HepG2 (cell line): Measurements from ENCODE around the gene TAF3. TPM values are rescaled to one million over a fixed set of nuclear protein-coding genes. Genes with fewer than 3 reads are reported as not detected.

Source experiments
- ATAC-seq: fragments of 200-7000 bp; cut with Tn5 transposase; 3 replicates; pipeline ENCODE4 v1.9.1; 2020; ENCODE audit warnings: mild to moderate bottlenecking, moderate library complexity
- BruUV-seq: library from RNA; stranded (reverse); fragments of 400-500 nt; replicated peaks from 2 replicates; lab custom pipeline; 2021; lab: Mats Ljungman, UMichigan
- CTCF ChIA-PET: fragments of 300-600 bp; formaldehyde crosslinking; extraction: SDS; loops from one replicate; lab custom pipeline; 2021; ENCODE audit warnings: low total read pairs, inconsistent platforms, low intra/inter-chr PET ratio; lab: Yijun Ruan, JAX
- POLR2A ChIA-PET: fragments of 350-600 bp; sonication (Branson Sonifier 250); formaldehyde crosslinking; loops from one replicate; lab custom pipeline; 2020; ENCODE audit warnings: antibody characterized with exemption, inconsistent platforms; lab: Yijun Ruan, JAX
- DNase-seq: peaks from one replicate; pipeline ENCODE4 v3.0.0-alpha.2; 2015; ENCODE audit warnings: low spot score
- FAIRE-seq: peaks from 3 replicates; lab custom pipeline; 2011; peaks lifted over from hg19 to GRCh38; lab: Jason Lieb, UNC
- H2AFZ ChIP-seq: one replicate; pipeline ENCODE4 v1.6.1; 2011; ENCODE audit warnings: low read length, inconsistent platforms
- H3K27ac ChIP-seq: fragments of 300-600 bp; 3 replicates; pipeline ENCODE4 v1.8.0; 2011; ENCODE audit warnings: mixed run types, mild to moderate bottlenecking, mixed read lengths, low read length, inconsistent platforms; ENCODE audit not compliant: insufficient read depth; ENCODE audit errors: extremely low read length
- H3K27me3 ChIP-seq, 2 experiments: fragments of 200-600 bp in 1 of 2; 2 replicates in 1 of 2; 3 replicates in 1 of 2; pipeline versions ENCODE4 v1.6.0 to v1.8.0; 2011; ENCODE audit warnings: low read length in 2 of 2, mild to moderate bottlenecking in 2 of 2, moderate library complexity in 2 of 2, inconsistent platforms in 1 of 2; ENCODE audit not compliant: insufficient read depth in 2 of 2, control insufficient read depth in 1 of 2
- H3K36me3 ChIP-seq, 2 experiments: fragments of 200-600 bp in 1 of 2; replicated peaks in 1 of 2; 2 replicates in 1 of 2; 3 replicates in 1 of 2; pipeline versions ENCODE4 v1.5.1 to v1.8.0; 2011; ENCODE audit warnings: low read length in 2 of 2, inconsistent platforms in 1 of 2; ENCODE audit not compliant: insufficient read depth in 2 of 2, control insufficient read depth in 1 of 2
- H3K4me1 ChIP-seq: 2 replicates; pipeline ENCODE4 v1.5.1; 2012; ENCODE audit warnings: low read length, inconsistent platforms; ENCODE audit not compliant: insufficient read depth
- H3K4me2 ChIP-seq: 2 replicates; pipeline ENCODE4 v1.6.0; 2011; ENCODE audit warnings: low read depth, low read length, inconsistent platforms
- H3K4me3 ChIP-seq, 3 experiments: fragments of 200-600 bp in 1 of 3; sonication (generic), shearing (Covaris generic) in 1 of 3; replicated peaks in 1 of 3; 2 replicates each; pipeline ENCODE4 v1.5.1; 2011 to 2016; ENCODE audit warnings: low read length in 3 of 3, inconsistent platforms in 2 of 3, low read depth in 2 of 3, mild to moderate bottlenecking in 2 of 3, control low read depth in 1 of 3, mixed read lengths in 1 of 3; ENCODE audit not compliant: insufficient read depth in 1 of 3
- H3K79me2 ChIP-seq: one replicate; pipeline ENCODE4 v1.6.1; 2011; ENCODE audit warnings: low read length, inconsistent platforms; ENCODE audit not compliant: insufficient read depth
- H3K9ac ChIP-seq: 2 replicates; pipeline ENCODE4 v1.6.0; 2011; ENCODE audit warnings: mild to moderate bottlenecking, low read depth, low read length, inconsistent platforms; ENCODE audit not compliant: insufficient read depth
- H3K9me3 ChIP-seq: 2 replicates; pipeline ENCODE4 v1.5.1; 2012; ENCODE audit warnings: mild to moderate bottlenecking, low read length
- H4K20me1 ChIP-seq: 2 replicates; pipeline ENCODE4 v1.6.0; 2011; ENCODE audit warnings: inconsistent platforms, mild to moderate bottlenecking, low read length, moderate library complexity; ENCODE audit not compliant: insufficient read depth
- AHR ChIP-seq: IDR thresholded peaks from 2 replicates; pipeline ENCODE4 v1.6.1; 2018; ENCODE audit warnings: missing genetic modification reagents, missing compliant biosample characterization
- ATF7 ChIP-seq, 2 experiments: fragments of 450-650 bp in 1 of 2; sonication (generic) in 1 of 2; formaldehyde crosslinking in 1 of 2; IDR thresholded peaks; 2 replicates each; pipeline versions ENCODE4 v1.4.0 to v1.6.1; 2016 to 2020; ENCODE audit warnings: antibody characterized with exemption in 1 of 2, mild to moderate bottlenecking in 1 of 2, missing genetic modification reagents in 1 of 2
- BCL6 ChIP-seq: IDR thresholded peaks from 2 replicates; pipeline ENCODE4 v1.6.1; 2016; ENCODE audit warnings: missing genetic modification reagents, missing compliant biosample characterization
- CREB1 ChIP-seq, 2 experiments: fragments of 450-650 bp in 1 of 2; IDR thresholded peaks; 2 replicates each; pipeline ENCODE4 v1.6.1; 2016 to 2017; ENCODE audit warnings: control low read depth in 1 of 2, mild to moderate bottlenecking in 1 of 2, missing compliant biosample characterization in 1 of 2, missing genetic modification characterization in 1 of 2
- HOXA7 ChIP-seq: sonication (generic); formaldehyde crosslinking; IDR thresholded peaks from 2 replicates; pipeline ENCODE4 v1.8.1; 2022; ENCODE audit warnings: mild to moderate bottlenecking, missing genetic modification reagents, moderate library complexity
- MAFF ChIP-seq: IDR thresholded peaks from 2 replicates; pipeline ENCODE4 v1.6.1; 2011; ENCODE audit warnings: low read depth, low read length, improper control_type of control experiment
- MAFK ChIP-seq, 2 experiments: IDR thresholded peaks in 1 of 2; conservative IDR thresholded peaks in 1 of 2; 2 replicates each; pipeline ENCODE4 v1.6.1; 2011; ENCODE audit warnings: improper control_type of control experiment in 2 of 2, low read length in 2 of 2
- MTF2 ChIP-seq: sonication (generic); formaldehyde crosslinking; IDR thresholded peaks from 2 replicates; pipeline ENCODE4 v1.5.0; 2020; ENCODE audit warnings: missing genetic modification reagents, borderline replicate concordance
- MYNN ChIP-seq: sonication (generic); formaldehyde crosslinking; IDR thresholded peaks from 2 replicates; pipeline ENCODE4 v1.4.0; 2020; ENCODE audit warnings: mild to moderate bottlenecking, low read depth, missing genetic modification reagents
- SAP130 ChIP-seq: IDR thresholded peaks from 2 replicates; pipeline ENCODE4 v1.6.1; 2016; ENCODE audit warnings: low read depth
- ZBTB21 ChIP-seq: sonication (generic); formaldehyde crosslinking; IDR thresholded peaks from 2 replicates; pipeline ENCODE4 v1.4.0; 2020; ENCODE audit warnings: missing genetic modification reagents
- ZNF773 ChIP-seq: sonication (generic); formaldehyde crosslinking; IDR thresholded peaks from 2 replicates; pipeline ENCODE4 v1.4.0; 2020; ENCODE audit warnings: missing genetic modification reagents, borderline replicate concordance
- ZNF883 ChIP-seq: sonication (generic); formaldehyde crosslinking; IDR thresholded peaks from 2 replicates; pipeline ENCODE4 v1.5.1; 2020; ENCODE audit warnings: mild to moderate bottlenecking, missing genetic modification reagents; ENCODE audit errors: not compliant biosample characterization
- WGBS: methylation state at CpG from one replicate; pipeline ENCODE4 v1.1.6; 2017; ENCODE audit warnings: low lambda C conversion rate; 5-methylcytosine and 5-hydroxymethylcytosine counted together
- in situ Hi-C: cut with HindIII; loops from 2 replicates; pipeline ENCODE4 v1.10.0; 2017; ENCODE audit warnings: low pct_unique_long_range_greater_than_20kb; ENCODE audit not compliant: extremely low pct_ligation_motif_present
- intact Hi-C: fragments of 100-400 bp; cut with micrococcal nuclease; formaldehyde crosslinking; loops from one replicate; pipeline ENCODE4 v1.10.0; 2022; ENCODE audit not compliant: unreplicated experiment
- polyA plus RNA-seq, 8 experiments: library from polyadenylated mRNA; depleted of rRNA in 3 of 8; stranded (reverse) in 7 of 8; unstranded in 1 of 8; fragments of >200 nt; fragmentation: Illumina TruSeq in 4 of 8; extraction: Trizol in 4 of 8; gene quantifications; 2 replicates each; pipeline versions ENCODE4 v1.2.1 to v1.2.3, GENCODE V29; 2011 to 2016; ENCODE audit warnings: low read depth in 4 of 8, missing spikeins in 1 of 8, mixed read lengths in 1 of 8; ENCODE audit not compliant: insufficient read depth in 1 of 8
- total RNA-seq, 5 experiments: library from RNA; depleted of rRNA; stranded (reverse); fragments of >200 nt; fragmentation: Illumina TruSeq; extraction: Trizol; gene quantifications; 2 replicates each; pipeline ENCODE4 v1.2.3, GENCODE V29; 2016; ENCODE audit warnings: low read depth in 1 of 5
- TF ChIP-seq, protein P1 (sequence below): sonication (generic); formaldehyde crosslinking; IDR thresholded peaks from 2 replicates; pipeline ENCODE4 v1.5.1; 2020; ENCODE audit warnings: missing genetic modification reagents, mild to moderate bottlenecking, borderline replicate concordance
- TF ChIP-seq, protein P2 (sequence below): sonication (generic); formaldehyde crosslinking; IDR thresholded peaks from 2 replicates; pipeline ENCODE4 v1.8.1; 2022; ENCODE audit warnings: low read depth, mild to moderate bottlenecking, missing genetic modification reagents
- TF ChIP-seq, protein P3 (sequence below): sonication (generic); formaldehyde crosslinking; IDR thresholded peaks from 2 replicates; pipeline ENCODE4 v1.5.0; 2020; ENCODE audit warnings: missing genetic modification reagents
- TF ChIP-seq, protein P4 (sequence below): sonication (generic); formaldehyde crosslinking; IDR thresholded peaks from 2 replicates; pipeline ENCODE4 v1.4.0; 2020; ENCODE audit warnings: missing genetic modification reagents, borderline replicate concordance

Gene TAF3
- total and polyA plus RNA-seq, 2 of the 13 experiments (the other 11 are each of a cell fraction or from before 2014, with no cell fraction given), result 1.7 to 2.9 TPM

DNA sequence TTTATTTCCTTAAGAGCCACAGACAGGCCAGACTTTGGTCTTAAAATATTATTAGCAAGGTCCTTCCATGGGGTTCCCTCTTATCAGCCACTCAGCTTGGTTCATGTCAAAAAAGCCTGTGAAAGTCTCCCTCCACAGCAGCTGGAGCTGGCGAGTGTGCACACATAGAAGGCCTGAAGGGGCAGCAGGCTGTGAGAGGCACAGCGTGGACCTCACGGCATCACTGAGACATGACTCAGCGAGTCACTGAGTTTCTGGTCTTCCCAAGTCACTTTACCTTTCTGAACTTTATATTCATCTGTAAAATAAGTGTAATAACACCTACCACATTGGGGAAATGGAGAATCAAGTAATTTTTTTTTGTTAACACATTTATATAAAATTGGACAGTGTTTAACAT is 8.7 kb downstream of the TAF3 start (continued):
- TF ChIP-seq MYNN (no peak), MTF2 (CRISPR knock-in tag) (no peak), ZBTB21 (no peak)
- TF ChIP-seq, protein P1, sequence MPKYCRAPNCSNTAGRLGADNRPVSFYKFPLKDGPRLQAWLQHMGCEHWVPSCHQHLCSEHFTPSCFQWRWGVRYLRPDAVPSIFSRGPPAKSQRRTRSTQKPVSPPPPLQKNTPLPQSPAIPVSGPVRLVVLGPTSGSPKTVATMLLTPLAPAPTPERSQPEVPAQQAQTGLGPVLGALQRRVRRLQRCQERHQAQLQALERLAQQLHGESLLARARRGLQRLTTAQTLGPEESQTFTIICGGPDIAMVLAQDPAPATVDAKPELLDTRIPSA, result no peak

DNA sequence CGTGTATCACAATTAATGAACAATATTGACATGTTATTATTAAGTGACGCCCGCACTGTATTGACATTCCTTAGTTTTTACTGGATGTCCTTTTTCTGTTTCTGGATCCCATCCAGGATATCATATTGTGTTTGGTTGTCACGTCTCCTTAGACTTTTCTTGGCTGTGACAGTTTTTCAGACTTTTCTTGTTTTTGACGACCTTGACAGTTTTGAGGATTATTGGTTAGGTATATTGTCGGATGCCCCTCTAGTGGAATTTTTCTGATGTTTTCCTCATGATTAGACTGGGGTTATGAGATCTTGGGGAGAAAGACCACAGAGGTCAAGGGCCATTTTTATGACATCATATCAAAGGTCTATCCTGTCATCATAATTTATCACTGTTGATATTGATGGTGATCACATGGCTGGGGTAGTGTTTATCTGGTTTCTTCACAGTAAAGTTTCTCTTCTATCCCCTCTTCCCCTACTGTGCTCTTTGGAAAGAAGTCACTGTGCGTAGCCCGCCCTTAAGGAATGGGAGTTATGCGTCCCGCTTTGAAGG is 11.1 kb downstream of the TAF3 start:
- FAIRE-seq, result no peak
- no TSS peak for BruUV-seq
- no peak for TF ChIP-seq SAP130
- TF ChIP-seq, protein P2, sequence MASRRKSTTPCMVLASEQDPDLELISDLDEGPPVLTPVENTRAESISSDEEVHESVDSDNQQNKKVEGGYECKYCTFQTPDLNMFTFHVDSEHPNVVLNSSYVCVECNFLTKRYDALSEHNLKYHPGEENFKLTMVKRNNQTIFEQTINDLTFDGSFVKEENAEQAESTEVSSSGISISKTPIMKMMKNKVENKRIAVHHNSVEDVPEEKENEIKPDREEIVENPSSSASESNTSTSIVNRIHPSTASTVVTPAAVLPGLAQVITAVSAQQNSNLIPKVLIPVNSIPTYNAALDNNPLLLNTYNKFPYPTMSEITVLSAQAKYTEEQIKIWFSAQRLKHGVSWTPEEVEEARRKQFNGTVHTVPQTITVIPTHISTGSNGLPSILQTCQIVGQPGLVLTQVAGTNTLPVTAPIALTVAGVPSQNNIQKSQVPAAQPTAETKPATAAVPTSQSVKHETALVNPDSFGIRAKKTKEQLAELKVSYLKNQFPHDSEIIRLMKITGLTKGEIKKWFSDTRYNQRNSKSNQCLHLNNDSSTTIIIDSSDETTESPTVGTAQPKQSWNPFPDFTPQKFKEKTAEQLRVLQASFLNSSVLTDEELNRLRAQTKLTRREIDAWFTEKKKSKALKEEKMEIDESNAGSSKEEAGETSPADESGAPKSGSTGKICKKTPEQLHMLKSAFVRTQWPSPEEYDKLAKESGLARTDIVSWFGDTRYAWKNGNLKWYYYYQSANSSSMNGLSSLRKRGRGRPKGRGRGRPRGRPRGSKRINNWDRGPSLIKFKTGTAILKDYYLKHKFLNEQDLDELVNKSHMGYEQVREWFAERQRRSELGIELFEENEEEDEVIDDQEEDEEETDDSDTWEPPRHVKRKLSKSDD (CRISPR knock-in tag), result no peak
- TF ChIP-seq ZNF883 (CRISPR knock-in tag), result no peak
- peak; percentile 71 for TF ChIP-seq MAFF
- TF ChIP-seq HOXA7, result no peak
- TF ChIP-seq CREB1 (IDR thresholded peaks at IDR 0.05), result peak; percentile 49; the same call in 1 of the 2 replicates
- TF ChIP-seq CREB1 (CRISPR knock-in tag; IDR thresholded peaks at IDR 0.05), result no peak
- peak; percentile 75 to 86 for TF ChIP-seq MAFK (conservative IDR thresholded peaks at IDR 0.05 in 1 of 2, IDR thresholded peaks at IDR 0.05 in 1 of 2; ENCODE audit: low read length in 2 of 2)
- no peak for TF ChIP-seq ZNF773 (CRISPR knock-in tag)
- no peak for TF ChIP-seq AHR (CRISPR knock-in tag)
- peak; percentile 69 for TF ChIP-seq ATF7 (IDR thresholded peaks at IDR 0.05)
- TF ChIP-seq ATF7 (CRISPR knock-in tag; IDR thresholded peaks at IDR 0.05), result no peak
- TF ChIP-seq, protein P3, sequence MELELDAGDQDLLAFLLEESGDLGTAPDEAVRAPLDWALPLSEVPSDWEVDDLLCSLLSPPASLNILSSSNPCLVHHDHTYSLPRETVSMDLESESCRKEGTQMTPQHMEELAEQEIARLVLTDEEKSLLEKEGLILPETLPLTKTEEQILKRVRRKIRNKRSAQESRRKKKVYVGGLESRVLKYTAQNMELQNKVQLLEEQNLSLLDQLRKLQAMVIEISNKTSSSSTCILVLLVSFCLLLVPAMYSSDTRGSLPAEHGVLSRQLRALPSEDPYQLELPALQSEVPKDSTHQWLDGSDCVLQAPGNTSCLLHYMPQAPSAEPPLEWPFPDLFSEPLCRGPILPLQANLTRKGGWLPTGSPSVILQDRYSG (CRISPR knock-in tag), result no peak
- TF ChIP-seq, protein P4, sequence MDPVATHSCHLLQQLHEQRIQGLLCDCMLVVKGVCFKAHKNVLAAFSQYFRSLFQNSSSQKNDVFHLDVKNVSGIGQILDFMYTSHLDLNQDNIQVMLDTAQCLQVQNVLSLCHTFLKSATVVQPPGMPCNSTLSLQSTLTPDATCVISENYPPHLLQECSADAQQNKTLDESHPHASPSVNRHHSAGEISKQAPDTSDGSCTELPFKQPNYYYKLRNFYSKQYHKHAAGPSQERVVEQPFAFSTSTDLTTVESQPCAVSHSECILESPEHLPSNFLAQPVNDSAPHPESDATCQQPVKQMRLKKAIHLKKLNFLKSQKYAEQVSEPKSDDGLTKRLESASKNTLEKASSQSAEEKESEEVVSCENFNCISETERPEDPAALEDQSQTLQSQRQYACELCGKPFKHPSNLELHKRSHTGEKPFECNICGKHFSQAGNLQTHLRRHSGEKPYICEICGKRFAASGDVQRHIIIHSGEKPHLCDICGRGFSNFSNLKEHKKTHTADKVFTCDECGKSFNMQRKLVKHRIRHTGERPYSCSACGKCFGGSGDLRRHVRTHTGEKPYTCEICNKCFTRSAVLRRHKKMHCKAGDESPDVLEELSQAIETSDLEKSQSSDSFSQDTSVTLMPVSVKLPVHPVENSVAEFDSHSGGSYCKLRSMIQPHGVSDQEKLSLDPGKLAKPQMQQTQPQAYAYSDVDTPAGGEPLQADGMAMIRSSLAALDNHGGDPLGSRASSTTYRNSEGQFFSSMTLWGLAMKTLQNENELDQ (CRISPR knock-in tag), result no peak
- TF ChIP-seq BCL6 (CRISPR knock-in tag), result no peak

More for the DNA sequence above, 11.1 kb downstream of the TAF3 start:
- H3K27ac ChIP-seq, result no peak overlapping the region
- H3K9me3 ChIP-seq, result no peaks in the 10 kb centered on the region
- 97% methylated on average over 10 of the region's 10 CpGs for WGBS
- DNase-seq, result no peak
- no peak overlapping the region for H2AFZ ChIP-seq
- H3K36me3 ChIP-seq, result peaks cover 0 to 21% of the 10 kb centered on the region in 2 experiments; a peak in 3 of 5 replicates
- no peak for ATAC-seq
- H3K4me1 ChIP-seq, result no peaks in the 10 kb centered on the region
- ChIA-PET POLR2A (no interaction called here), CTCF (no interaction called here)
- H3K9ac ChIP-seq, result no peak overlapping the region
- H4K20me1 ChIP-seq, result no peaks in the 10 kb centered on the region
- in situ Hi-C loops, result no loop called here
- H3K79me2 ChIP-seq, result peaks cover 24% of the 10 kb centered on the region
- no peaks in the 10 kb centered on the region; a peak in 1 of 5 replicates for H3K27me3 ChIP-seq
- no peak overlapping the region for H3K4me3 ChIP-seq
- intact Hi-C loops, result no loop called here
- H3K4me2 ChIP-seq, result no peak overlapping the region
